NCI-H510A treated with DMSO at 0.1 percent for 48 hours (cell line): Measurements from ENCODE around the gene TMEM94.
A peak's percentile ranks its signal among the peaks of the same experiment; 100 is the strongest.
"Not testable (repeated sequence)": the region's sequence is repeated elsewhere in the genome, so short reads cannot be mapped to it uniquely, and the experiment has no call there.

Source experiments
- DNase-seq: peaks from one replicate; lab custom pipeline; 2025; lab: John Stamatoyannopoulos, UW

Gene TMEM94

GRCh38 chr17:75456417-75457046 lies at the start of gene TMEM94:
TSS of gene TMEM94 (plus strand) at chr17:75456635. CDS start at chr17:75471906, 15,271 bp downstream.
- DNase-seq: peak; percentile 96

GRCh38 chr17:75407655-75408352 lies 48.6 kb upstream of the TMEM94 start:
- DNase-seq: no peak

GRCh38 chr17:75410141-75410540 lies 46.3 kb upstream of the TMEM94 start:
- DNase-seq: no peak

- DNase-seq: no peak
These were observed 44.9 kb upstream of the TMEM94 start for GRCh38 chr17:75411328-75412067.

- DNase-seq: peak; percentile 70
These were observed 43.7 kb upstream of the TMEM94 start for GRCh38 chr17:75412455-75413317.

- no peak for DNase-seq
These were observed 41.9 kb upstream of the TMEM94 start for GRCh38 chr17:75414488-75414887.

GRCh38 chr17:75416006-75416405 lies 40.4 kb upstream of the TMEM94 start:
- DNase-seq: no peak

- no peak for DNase-seq
These were observed 39.3 kb upstream of the TMEM94 start for GRCh38 chr17:75417054-75417580.

GRCh38 chr17:75418531-75418930 lies 37.9 kb upstream of the TMEM94 start:
- no peak for DNase-seq

- no peak for DNase-seq
These were observed 27.6 kb upstream of the TMEM94 start for GRCh38 chr17:75428543-75429469.

GRCh38 chr17:75430159-75430974 lies 26.1 kb upstream of the TMEM94 start:
- DNase-seq: no peak

- no peak for DNase-seq
These were observed 23.1 kb upstream of the TMEM94 start for GRCh38 chr17:75433218-75433783.

- not testable (repeated sequence) for DNase-seq
These were observed 22.0 kb upstream of the TMEM94 start for GRCh38 chr17:75434433-75434832.

- not testable (repeated sequence) for DNase-seq
These were observed 19.0 kb upstream of the TMEM94 start for GRCh38 chr17:75437404-75437803.

- no peak for DNase-seq
These were observed 17.1 kb upstream of the TMEM94 start for GRCh38 chr17:75439287-75439686.

GRCh38 chr17:75440738-75441448 lies 15.5 kb upstream of the TMEM94 start:
- no peak for DNase-seq

- no peak for DNase-seq
These were observed 14.0 kb upstream of the TMEM94 start for GRCh38 chr17:75442168-75443103.

- DNase-seq: no peak
These were observed 11.1 kb upstream of the TMEM94 start for GRCh38 chr17:75445296-75445695.
